MM.1S (cell line): Measurements from ENCODE around the gene CTDSP2.

Experiments
- CTCF ChIP-seq: fragments of 300-600 bp; sonication (generic); IDR thresholded peaks from 2 replicates; pipeline ENCODE4 v1.5.1; 2016; ENCODE audit warnings: antibody characterized with exemption, low read length, mixed read lengths
- EZH2 ChIP-seq: fragments of 300-600 bp; sonication (generic); optimal IDR thresholded peaks from 2 replicates; pipeline ENCODE3; 2017; ENCODE audit warnings: low read depth, mild to moderate bottlenecking, antibody characterized with exemption, low read length, mixed read lengths
- EZH2phosphoT487 ChIP-seq: fragments of 300-600 bp; sonication (generic); IDR thresholded peaks from 2 replicates; pipeline ENCODE4 v1.6.1; 2018; ENCODE audit warnings: antibody characterized with exemption, low read length

GRCh38 chr12:57869927-57870318 lies 23.4 kb upstream of the CTDSP2 start:
- no peak for TF ChIP-seq CTCF
- no peak for TF ChIP-seq EZH2
- TF ChIP-seq EZH2phosphoT487, result no peak
